Iris pigment epithelial cell (primary cell): ENCODE results near the gene AFF2.

Source experiments
- DNase-seq: peaks from one replicate; pipeline ENCODE4 v3.0.0-alpha.2; 2011; ENCODE audit warnings: low read depth

AFF2 gene

DNA sequence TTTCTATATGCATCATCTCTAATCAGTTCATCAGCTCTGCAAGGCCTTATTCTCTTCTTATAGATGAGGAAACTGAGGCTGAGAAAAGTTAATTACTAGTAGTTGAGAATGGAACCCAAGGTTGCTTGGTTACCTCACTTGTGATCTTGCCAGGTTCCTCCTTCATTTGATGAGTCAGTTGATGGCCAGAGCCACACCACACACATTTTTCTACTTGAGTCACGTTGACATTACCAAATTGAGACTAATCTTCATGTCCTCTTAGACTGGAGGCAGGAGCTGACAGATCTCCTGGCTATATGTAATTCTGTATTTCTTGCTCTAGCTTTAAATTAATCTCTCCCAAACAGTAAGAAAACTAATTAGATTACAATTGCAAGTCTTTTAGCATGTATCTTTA is 428.4 kb downstream of the AFF2 start:
- DNase-seq, result peak; percentile 2

DNA sequence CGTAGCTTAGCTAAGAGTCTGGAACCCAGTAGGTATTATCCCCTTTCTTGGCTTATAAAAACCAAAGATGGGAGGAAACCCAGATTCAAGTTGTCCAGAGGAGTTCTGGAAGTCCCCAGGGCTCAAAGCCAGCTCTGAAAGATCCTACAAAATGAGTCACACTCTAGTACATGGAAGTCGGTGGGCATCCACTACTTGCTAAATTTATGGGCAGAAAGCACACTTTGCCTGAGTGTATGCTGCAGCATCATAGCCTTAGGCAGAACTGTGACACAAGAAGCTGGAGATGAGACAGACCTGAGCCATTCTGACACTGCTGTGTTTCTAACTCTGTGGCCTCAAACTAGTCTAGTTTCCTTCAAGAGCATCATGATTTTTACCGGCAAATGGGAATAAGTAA is 429.3 kb downstream of the AFF2 start:
- peak; percentile 1 for DNase-seq

DNA sequence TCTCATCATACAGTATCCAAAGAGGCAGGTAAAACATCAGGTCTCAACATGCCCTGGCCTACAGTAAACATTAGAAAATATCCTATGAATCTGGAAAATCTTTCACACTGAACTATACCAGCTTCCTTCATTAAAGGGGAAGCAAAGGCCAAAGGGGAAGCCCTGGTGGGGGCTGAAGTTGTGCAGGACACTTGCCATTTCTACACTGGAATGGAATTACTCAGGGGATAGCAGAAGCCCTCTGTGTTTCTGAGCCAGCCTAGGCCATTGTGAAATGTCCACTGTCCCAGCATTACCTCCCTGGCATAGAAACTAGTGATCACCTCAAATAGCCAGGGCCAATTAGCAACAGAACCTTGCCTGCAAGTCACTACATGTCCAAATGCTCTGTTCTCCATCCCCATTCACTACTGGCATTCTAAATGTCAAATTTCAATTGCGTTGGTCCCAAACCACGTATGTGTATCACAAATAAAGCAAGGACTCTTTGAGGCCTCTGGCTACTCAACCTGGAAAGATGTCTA is 429.9 kb downstream of the AFF2 start:
- DNase-seq, result no peak

DNA sequence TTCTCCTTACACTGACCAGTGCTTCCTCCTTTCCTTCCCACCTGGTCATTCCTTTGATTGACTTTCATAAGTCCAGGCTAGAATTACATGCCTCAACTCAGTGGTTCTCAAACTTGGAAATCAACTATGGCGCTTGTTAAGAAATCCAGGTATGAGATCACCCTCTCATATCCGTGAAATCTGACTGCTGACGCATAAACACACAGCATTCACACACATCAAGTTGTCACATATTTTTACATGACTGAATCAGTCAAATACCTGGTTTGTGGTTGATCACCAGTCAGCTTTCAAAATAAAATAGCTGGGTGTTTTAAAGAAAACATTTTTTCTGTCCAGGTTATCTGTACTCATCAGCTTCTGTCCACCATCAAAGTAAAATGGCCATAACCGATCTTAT is 433.5 kb downstream of the AFF2 start:
- DNase-seq, result no peak

DNA sequence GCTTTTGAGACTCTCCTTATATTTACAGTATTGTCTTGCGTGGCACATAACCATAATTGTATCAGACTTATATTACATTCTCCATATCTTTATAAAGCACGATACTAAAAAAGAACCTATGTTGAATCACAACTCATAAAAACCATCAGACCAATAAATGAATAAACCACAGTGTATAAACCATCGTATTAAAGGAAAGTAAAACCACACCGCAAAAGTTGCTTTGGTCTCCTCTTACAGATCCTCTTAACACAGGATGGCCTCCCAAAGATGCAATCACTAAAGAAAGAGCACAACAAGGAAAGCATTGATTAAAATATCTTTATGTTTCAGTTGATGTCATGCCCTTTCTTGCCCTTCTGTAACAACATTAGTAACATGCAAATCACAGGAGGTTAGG is 437.9 kb downstream of the AFF2 start:
- DNase-seq, result no peak

DNA sequence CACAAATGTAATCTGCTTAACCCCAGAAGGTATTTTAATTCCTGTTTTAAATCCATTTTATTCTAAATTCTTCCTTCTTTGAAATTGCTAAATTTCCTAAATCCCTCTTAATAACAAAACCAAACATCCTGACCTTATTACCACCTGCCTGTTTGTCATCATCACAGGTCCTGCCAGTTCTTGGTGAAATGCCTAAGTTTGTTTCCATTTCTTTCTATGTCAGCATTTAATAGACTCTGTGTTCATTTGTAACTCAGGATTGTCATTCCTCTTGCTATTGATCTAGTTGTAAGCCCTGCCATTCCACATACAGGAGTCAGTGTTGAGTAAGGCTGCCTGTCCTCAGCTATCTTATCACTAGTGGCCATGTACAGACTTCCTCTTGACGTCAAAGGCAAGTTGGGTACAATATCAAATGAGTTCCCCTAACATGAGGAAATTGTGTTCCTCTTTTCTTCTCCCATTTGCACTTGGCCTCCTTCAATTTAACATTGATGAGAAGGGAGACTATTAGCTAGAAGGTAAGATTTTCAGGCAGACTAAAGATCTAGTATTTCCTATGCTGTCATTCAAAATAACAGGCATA is 440.1 kb downstream of the AFF2 start:
- no peak for DNase-seq

DNA sequence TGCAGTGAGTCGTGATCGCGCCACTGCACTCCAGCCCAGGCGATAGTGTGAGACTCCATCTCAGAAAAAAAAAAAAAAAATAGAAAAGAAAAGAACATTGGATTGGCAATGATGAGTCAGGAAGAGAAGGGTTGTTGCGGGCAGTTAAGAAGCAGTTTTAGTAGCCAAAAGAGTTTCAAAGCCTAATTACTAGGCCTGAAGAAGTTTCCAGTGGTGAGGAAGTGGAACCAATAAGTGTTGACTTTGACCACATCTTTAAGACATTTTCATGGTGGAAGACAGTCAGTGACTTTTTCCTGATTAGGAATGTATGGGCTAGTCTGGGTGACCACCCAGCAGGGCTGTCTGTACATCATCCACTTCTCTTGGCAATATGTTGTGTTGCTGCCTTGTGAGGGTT is 442.3 kb downstream of the AFF2 start:
- DNase-seq, result no peak

DNA sequence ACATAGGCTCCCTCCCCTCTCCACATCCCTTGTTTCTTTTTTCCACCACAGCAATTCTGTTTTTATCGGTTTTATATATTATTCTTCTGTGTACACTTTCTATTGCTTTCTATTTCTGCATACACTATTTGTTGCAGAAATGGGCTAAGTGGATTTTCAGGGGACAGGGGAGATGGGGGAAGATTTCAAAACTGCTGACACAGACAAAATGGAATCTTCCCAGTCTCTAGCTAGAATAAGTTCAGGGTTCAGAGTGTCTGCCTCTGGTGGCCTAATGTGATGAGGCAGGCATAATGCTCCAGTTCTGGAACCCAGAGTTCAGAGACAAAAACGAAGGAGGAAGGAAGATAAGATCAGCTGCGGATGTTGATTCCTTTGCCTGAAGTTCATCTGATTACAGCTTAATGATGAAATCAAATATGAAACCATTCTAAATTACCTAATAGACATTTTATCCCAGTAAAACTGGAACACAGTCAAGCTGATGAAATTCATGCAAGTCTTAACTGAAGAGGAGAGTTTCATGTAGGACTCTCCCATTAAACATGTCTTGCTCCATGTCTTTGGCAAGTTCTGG is 447.1 kb downstream of the AFF2 start:
- DNase-seq, result no peak

DNA sequence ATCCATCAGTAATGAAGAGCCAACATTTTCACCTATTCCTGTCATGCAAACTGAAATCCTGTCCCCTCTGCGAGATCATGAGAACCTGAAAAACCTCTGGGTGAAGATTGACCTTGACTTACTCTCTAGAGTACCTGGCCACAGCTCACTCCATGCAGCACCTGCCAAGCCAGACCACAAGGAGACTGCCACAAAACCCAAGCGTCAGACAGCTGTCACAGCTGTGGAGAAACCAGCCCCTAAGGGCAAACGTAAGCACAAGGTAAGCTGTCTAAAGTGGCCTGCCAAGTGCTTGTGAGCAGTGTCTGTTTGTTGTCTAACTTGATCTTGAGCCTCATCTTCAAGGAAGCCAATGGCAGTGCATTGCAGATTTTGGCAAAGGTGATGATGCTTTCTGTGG is 455.9 kb downstream of the AFF2 start:
- no peak for DNase-seq

DNA sequence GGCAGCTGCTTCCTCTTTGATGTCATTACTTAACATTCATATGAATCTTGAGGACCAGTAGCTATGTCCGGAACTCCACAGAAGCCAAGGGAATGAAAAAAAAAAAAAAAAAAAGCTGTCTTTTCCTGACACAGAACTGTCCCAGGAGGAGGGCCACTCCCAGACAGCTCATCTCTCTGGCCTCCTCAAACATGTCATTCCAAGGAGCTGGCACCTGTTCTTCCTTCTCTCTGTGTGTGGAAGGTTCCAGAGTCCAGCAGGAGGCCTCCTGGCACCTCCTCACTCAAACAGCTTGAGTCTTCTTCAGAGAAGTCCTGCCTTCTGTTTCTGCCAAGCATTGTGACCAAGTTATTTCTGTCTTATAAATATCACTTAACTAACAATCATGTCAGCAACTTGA is 458.5 kb downstream of the AFF2 start:
- no peak for DNase-seq

DNA sequence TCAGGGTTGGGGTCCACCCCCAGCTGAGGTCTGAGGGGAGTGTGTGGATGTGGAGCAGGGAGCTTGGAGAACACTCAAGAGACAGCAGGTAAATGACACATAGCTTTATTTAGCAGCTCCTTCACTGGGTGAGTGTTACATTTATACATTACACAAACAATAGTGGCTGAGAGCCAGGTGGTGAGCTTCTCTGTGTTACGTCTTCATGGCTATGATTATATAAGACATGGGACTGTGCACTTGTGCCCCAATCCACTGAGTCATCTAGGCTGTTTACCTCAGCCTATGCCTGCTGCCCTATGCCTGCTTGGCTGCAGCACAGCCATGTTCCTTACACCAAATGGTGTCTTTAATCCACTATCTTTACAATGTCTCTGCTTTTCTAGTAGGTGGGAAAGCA is 459.6 kb downstream of the AFF2 start:
- DNase-seq, result no peak

DNA sequence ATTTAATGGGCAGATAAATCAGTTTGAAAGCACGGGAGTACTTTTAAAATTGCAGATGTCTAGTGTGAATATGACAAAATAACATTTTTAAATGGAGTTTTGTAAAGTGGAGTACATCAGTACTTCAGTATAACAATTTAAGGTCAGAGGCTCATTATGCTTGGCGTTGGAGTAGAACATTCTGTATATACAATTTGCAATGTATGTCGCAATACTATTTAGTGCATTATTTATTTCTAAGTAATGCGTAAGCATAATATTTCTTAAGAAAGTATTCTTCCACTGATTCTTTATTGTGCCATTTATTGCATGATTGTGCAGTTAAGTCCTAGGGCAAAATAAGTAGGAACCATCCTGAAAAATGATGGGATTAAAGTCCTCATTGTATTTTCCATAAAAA is 461.6 kb downstream of the AFF2 start:
- DNase-seq, result no peak

DNA sequence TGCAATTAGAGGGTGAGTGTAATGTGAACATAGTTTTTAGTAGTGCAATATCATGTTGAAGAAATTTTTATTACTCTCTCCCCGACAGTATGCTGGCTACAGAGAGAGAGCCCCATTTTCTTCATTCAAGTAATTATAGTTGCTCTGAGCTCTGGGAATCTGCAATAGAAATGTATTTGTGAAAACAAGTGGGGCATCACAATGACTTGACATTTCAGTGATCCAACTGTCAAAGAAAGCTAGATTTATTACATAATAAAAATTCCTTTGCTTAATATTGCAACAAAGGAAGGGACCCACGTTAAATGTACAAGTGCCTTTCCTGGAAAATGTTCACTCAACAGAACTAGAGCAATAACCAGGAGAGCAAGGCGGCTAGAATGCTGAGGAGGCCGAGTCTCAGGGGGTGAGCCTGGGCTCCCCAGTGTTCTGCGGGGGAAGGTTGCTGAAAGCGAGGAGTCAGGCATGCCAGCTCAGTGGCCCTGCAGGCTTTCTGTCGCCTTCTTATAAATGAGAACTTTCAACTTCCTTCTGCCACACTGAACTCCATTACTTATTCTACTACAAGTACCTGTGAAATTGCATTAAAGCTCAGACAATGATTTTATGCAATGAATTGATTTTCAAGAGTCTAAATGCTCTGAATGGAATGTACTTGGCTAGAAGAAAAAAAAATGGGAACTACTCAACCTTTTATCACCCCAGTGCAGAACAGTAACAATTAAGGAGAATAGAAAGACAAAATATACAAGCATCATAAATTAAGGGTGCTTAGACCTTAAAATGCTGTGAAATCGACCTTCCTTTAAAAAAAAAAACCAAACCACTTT is 476.4 kb downstream of the AFF2 start:
- no peak for DNase-seq

DNA sequence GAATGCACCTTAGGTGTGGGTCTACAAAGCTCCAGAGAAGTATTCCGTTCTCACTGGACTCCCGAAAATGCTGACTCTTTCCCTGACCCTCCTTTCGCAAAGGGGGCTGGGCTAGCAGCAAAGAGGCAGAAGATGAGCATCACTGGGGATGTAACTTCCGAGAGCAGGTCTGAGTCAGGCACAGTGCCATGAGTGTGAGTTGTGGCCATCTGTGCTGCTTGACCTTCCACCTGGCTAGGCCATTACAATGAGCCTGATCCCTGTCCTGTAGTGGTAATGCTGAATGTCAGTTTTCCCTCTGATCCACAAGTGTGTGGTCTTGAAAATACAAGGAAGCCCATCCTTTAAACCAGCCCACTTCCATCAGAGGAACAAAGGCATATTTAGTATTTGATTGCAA is 479.4 kb downstream of the AFF2 start:
- no peak for DNase-seq

DNA sequence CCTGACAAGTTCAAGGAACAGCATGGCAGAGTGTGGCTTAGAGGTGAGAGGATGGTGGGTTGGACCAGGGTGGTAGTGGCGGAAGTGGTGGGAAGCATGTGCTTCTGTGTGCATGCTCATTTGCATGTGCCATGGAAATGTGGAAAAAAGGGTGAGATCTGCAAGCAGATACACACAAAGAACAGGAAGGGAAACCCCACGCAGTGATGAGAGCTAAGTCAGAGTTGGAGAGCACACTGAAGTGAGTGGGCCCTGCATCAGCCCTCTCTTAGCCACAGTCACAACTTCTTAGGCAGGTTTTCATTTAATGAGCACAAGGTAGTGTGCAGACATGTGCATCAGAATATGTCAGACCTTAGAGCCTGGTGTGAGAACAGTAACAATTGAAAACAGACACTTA is 483.8 kb downstream of the AFF2 start:
- no peak for DNase-seq

DNA sequence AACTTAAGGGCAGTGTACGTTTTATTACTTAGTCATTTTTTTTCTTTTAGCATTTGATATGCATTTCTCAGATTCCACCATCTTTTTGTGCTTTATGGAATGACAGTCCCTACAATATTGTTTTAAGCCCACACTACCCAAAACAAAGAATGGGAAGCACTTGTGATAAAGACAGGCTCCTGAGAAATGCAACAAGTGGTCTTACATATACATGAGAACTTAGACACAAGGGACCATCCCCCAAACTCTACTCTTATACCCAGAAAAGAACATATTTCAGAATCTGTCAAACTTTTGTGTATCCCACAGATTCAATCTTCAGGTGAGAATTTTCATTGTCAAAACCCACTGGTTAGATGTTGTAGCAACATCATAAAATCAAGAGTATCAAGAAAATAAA is 491.1 kb downstream of the AFF2 start:
- no peak for DNase-seq

DNA sequence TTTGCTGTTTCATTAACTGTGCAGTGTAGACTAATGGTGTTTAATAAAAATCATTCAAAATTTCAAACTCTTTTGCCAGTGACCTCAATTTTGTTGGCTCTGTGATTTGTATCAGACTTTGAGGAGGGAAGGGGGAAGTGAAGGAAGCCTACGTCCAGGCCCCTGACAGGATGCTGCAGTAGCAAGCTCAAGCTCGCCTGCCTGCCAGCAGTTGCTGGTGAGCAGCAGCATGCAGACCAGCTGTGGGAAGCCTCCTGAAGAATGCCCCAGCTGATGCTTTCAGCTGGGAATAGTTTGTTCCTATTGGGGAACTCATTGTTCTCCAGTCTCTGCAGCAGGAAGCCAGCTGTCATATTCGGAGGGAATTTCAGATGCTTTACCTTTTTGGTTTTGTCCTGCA is 495.2 kb downstream of the AFF2 start:
- DNase-seq, result no peak

DNA sequence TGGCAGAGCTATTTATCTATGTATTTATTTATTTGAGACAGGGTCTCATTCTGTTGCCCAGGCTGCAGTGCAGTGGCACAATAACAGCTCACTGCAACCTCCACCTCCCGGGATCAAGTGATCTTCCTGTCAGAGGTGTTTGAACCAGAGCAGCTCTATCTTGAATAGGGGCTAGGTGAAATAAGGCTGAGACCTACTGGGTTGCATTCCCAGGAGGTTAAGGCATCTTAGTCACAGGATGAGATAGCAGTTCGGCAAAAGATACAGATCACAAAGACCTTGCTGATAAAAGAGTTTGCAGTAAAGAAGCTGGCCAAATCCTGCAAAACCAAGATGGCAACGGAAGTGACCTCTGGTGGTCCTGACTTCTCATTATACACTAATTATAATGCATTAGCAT is 501.9 kb downstream of the AFF2 start:
- no peak for DNase-seq

DNA sequence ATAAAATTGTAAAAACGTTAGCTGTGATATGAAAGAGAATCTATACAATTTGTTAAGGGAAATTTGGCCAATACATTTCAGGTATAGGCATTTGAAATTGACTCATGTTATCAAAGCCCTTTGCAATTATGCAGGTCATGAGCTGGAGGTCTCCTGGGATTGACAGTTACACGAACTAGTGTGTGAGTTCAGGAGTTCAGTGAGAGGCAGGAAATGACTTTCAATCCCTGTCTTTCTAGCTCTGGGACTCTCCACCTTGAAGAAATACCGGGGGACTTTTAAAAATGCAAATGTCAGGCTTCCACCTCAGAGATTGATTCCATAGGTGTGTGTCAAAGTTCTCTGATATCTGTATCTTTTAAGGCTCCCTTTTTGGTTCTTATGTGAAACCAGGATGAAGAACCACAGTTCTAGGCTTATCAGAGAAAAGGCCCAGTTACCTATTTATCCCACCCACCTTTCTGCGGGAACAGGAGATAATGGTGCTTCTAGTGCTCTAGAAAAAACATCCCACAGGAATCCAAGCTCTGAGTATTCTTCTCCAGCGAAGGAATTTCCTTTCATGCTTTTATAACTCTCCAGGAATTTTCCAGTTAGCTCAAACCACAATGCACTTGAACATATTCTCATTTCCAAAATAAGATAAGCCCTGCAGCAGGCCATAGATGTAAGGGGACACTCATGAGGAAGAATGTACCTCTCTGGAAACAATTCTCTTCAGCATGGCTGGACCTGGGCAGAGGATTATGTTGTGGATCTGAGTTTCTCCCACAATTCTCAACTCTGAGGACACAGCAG is 503.6 kb downstream of the AFF2 start:
- peak; percentile 0 for DNase-seq

DNA sequence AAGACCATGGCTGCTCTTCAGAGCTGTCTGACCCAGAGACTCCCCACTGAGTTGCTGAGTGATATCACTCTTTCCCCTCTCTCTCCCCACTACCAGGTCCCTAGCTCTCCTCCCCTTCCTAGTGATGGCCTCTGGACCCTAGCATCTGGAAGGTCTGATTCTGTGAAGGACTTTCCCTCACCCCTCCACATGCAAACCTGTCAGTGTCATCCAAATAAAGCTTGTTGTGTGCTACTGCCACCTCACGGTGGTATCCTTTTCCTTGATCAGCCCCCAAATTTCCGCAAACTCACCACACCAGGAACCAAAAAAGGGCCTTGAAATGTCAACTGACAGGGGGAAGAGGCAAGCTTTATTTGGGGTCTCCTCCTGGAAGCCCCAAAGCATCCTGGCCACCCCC is 504.5 kb downstream of the AFF2 start:
- no peak for DNase-seq

DNA sequence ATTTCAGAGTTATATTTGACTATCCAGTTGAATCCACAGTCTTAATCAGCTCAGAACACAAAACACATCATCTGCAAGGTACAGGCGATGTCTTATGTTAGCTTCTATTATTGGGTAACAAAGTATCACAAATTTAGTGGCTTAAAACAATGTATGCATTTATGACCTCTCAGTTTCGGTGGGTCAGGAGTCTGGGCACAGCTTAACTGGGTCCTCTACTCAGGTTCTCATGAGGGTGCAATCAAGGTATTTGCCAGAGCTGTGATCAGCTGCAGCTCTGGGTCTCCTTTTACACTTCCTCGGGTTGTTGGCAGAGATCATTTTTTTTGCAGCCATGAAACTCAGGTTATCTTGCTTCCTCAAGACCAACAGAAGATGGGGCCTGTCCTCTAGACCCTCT is 505.8 kb downstream of the AFF2 start:
- no peak for DNase-seq

DNA sequence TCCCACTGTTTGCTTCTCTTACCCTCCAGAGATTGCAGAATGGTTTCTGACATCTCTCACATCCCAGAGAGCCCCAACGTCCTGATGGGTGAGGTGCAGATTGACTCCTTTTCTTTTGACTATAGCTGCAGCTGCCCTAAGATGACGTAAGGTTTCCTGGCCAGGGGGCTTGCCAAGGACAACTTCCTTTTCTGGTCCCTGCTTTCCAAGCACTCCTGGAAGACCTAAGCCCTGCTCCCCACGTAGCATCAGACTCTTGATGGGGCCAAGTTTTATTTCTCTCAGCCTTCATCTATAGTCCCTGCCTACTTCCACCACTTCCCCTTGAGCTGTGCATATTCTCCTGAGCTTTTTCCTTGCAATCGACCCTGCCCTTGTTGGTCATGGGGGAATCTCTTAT is 507.0 kb downstream of the AFF2 start:
- DNase-seq, result no peak
